Measurements from ENCODE around the gene CPNE7.

- TF ChIP-seq HMG20A (CRISPR knock-in tag; conservative IDR thresholded peaks at IDR 0.05): no peak
- TF ChIP-seq HDAC2 (IDR thresholded peaks at IDR 0.05): no peak
- no peak for TF ChIP-seq ZNF23 (CRISPR knock-in tag; IDR thresholded peaks at IDR 0.05)
- TF ChIP-seq JUNB (CRISPR knock-in tag; conservative IDR thresholded peaks at IDR 0.05): no peak
- TF ChIP-seq MAX (CRISPR knock-in tag; IDR thresholded peaks at IDR 0.05): no peak
- no peak for TF ChIP-seq CTCF (IDR thresholded peaks at IDR 0.05 in 2 of 3, conservative IDR thresholded peaks at IDR 0.05 in 1 of 3; ENCODE audit: insufficient read depth in 2 of 3, low read depth in 1 of 3, low read length in 3 of 3)
- TF ChIP-seq REST (IDR thresholded peaks at IDR 0.05; ENCODE audit: borderline replicate concordance): no peak
- TF ChIP-seq REST (CRISPR knock-in tag; IDR thresholded peaks at IDR 0.05; ENCODE audit: low read depth): no peak
- TF ChIP-seq ZNF282 (CRISPR knock-in tag; IDR thresholded peaks at IDR 0.05): no peak
Measured at GRCh38 chr16:89605186-89605970, 29.8 kb downstream of the CPNE7 start.

Data from K562 (cell line).